CD4-positive, alpha-beta T cell treated with Interleukin-2 at 100 ng/mL for 4 hours (primary cell): ENCODE measurements around the gene C11orf71.

ENCODE experiments used
- DNase-seq: peaks from one replicate; pipeline ENCODE4 v3.0.0-alpha.2; 2020; ENCODE audit warnings: low spot score

The C11orf71 gene

DNA sequence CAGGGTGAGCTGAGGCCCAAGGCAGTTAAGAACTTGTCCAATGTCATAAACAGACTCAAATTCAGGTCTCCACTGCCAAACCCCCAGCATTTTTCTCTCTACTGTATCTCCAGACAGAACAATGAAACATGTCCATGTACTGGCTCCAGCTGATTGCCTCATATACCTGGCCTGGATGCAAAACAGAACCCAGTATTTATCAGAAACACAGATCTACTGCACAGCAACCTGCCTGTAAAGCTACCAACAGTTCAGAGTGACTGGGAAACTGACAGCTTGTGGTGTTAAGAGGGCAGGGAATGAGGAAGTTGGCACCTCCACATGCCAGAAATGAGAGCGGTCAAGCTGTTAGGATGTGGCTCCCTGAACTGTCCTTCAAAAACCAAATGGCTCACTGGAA, 41.6 kb downstream of the C11orf71 start:
- no peak for DNase-seq

DNA sequence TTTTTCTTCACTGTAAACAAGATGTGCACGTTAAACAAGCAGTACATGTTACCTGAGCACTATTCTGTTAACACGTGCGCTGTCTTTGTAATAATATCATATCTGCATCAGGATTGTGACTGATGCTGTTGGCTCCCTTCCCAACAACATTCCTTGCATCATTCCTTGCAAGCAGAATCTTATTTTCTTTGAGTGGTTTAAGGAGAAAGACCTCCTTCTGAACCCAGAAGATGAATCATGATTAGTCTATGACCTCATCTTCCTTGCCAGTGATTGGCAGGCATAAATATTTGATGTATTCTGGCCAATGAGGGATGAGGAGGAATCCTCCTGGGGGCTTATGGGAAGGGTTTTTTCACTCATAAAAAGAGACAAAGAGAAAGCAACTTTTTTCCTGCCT, 46.2 kb downstream of the C11orf71 start:
- DNase-seq, result no peak

- DNase-seq, result no peak
These were observed 46.9 kb downstream of the C11orf71 start for GRCh38 chr11:114353443-114353842.

DNA sequence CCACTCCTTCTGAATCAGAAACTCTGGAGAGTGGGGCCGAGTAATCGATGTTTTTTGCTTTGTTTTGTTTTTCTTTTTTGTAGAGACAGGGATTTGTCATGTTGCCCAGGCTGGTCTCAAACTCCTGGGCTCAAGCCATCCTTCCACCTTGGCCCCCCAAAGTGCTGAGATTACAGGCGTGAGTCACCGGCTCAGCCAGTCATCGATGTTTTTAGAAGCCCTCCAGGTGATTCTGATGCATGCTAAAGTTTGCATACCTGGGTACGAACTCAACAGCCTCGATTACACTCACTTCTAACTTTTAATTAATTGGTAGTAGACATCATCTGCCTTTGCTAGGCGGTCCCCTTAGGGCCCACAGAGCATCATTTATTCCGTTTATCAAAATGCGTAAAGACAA, 50.3 kb downstream of the C11orf71 start:
- DNase-seq, result no peak
